MM.1S (cell line): ENCODE measurements around the gene CREBBP.

ENCODE experiments used
- DNase-seq: peaks from one replicate; pipeline ENCODE4 v3.0.0-alpha.2; 2015
- H2AFZ ChIP-seq: fragments of 300-600 bp; sonication (generic); 2 replicates; pipeline ENCODE4 v1.6.0; 2016; ENCODE audit warnings: antibody characterized with exemption, low read length
- H3F3A ChIP-seq: fragments of 300-600 bp; sonication (generic); 2 replicates; pipeline ENCODE4 v1.6.1; 2016; ENCODE audit warnings: mild to moderate bottlenecking, antibody characterized with exemption, low read length, moderate library complexity, mixed read lengths; ENCODE audit not compliant: insufficient read depth
- H3K27ac ChIP-seq: fragments of 300-600 bp; sonication (generic); 2 replicates; pipeline ENCODE4 v1.5.1; 2016; ENCODE audit warnings: mild to moderate bottlenecking, low read length
- H3K27me3 ChIP-seq: fragments of 300-600 bp; sonication (generic); replicated peaks from 2 replicates; pipeline ENCODE4 v1.6.0; 2016; ENCODE audit warnings: low read length; ENCODE audit not compliant: insufficient read depth
- H3K36me3 ChIP-seq: fragments of 300-600 bp; sonication (generic); replicated peaks from 2 replicates; pipeline ENCODE4 v1.6.1; 2016; ENCODE audit warnings: mild to moderate bottlenecking, low read length, mixed read lengths; ENCODE audit not compliant: insufficient read depth
- H3K4me1 ChIP-seq: fragments of 300-600 bp; sonication (generic); 2 replicates; pipeline ENCODE4 v1.6.1; 2016; ENCODE audit warnings: low read length, mixed read lengths
- H3K4me2 ChIP-seq: fragments of 300-600 bp; sonication (generic); 2 replicates; pipeline ENCODE4 v1.6.0; 2016; ENCODE audit warnings: low read depth, low read length
- H3K4me3 ChIP-seq: fragments of 300-600 bp; sonication (generic); 2 replicates; pipeline ENCODE4 v1.5.1; 2016; ENCODE audit warnings: low read length, mixed read lengths
- H3K79me2 ChIP-seq: fragments of 300-600 bp; sonication (generic); 2 replicates; pipeline ENCODE4 v1.6.1; 2016; ENCODE audit warnings: mixed run types, low read length, mixed read lengths
- H3K9ac ChIP-seq: fragments of 300-600 bp; sonication (generic); 2 replicates; pipeline ENCODE4 v1.6.1; 2016; ENCODE audit warnings: low read length, mixed read lengths
- H3K9me2 ChIP-seq: fragments of 300-600 bp; sonication (generic); replicated peaks from 2 replicates; pipeline ENCODE4 v1.6.1; 2016; ENCODE audit warnings: mild to moderate bottlenecking, low read length, mixed read lengths; ENCODE audit not compliant: insufficient read depth
- H3K9me3 ChIP-seq: fragments of 300-600 bp; sonication (generic); replicated peaks from 2 replicates; pipeline ENCODE4 v1.6.1; 2016; ENCODE audit warnings: mild to moderate bottlenecking, low read length, mixed read lengths; ENCODE audit not compliant: insufficient read depth
- H4K20me1 ChIP-seq: fragments of 300-600 bp; sonication (generic); 2 replicates; pipeline ENCODE4 v1.6.1; 2016; ENCODE audit warnings: mild to moderate bottlenecking, low read length, moderate library complexity, mixed read lengths; ENCODE audit not compliant: insufficient read depth
- CTCF ChIP-seq: fragments of 300-600 bp; sonication (generic); IDR thresholded peaks from 2 replicates; pipeline ENCODE4 v1.5.1; 2016; ENCODE audit warnings: antibody characterized with exemption, low read length, mixed read lengths
- EZH2 ChIP-seq: fragments of 300-600 bp; sonication (generic); optimal IDR thresholded peaks from 2 replicates; pipeline ENCODE3; 2017; ENCODE audit warnings: low read depth, mild to moderate bottlenecking, antibody characterized with exemption, low read length, mixed read lengths
- EZH2phosphoT487 ChIP-seq: fragments of 300-600 bp; sonication (generic); IDR thresholded peaks from 2 replicates; pipeline ENCODE4 v1.6.1; 2018; ENCODE audit warnings: antibody characterized with exemption, low read length

Gene CREBBP

DNA sequence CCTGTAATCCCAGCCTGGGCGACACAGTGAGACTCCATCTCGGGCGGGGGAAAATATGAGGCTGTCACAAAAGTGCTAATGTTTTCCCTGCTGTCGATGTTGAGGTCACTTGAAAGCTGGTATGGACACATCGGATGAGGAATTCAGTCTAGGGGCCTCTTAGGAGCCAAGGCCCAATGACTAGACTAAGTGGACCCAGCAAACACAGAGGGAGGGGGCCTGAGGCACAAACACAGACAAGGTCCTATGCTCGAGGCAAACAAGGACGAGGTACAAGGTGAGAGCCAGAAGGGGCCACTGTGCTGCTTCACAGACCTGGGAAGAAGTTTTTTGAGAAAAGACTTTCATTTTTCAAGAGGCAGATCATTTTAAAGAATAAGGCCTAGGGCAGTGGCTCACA lies 178.4 kb downstream of the CREBBP start:
- Histone ChIP-seq H3K36me3 (no peaks in the 10 kb centered on the region), H2AFZ (no peak overlapping the region), H3K9me2 (no peaks in the 10 kb centered on the region), H3K4me2 (no peak overlapping the region), H3K9me3 (no peaks in the 10 kb centered on the region), H4K20me1 (no peaks in the 10 kb centered on the region), H3K79me2 (peaks cover 35% of the 10 kb centered on the region), H3K4me3 (no peak overlapping the region), H3K4me1 (no peaks in the 10 kb centered on the region), H3K27ac (no peak overlapping the region), H3F3A (no peaks in the 10 kb centered on the region), H3K9ac (no peak overlapping the region), H3K27me3 (no peaks in the 10 kb centered on the region)
- no peak for DNase-seq
- TF ChIP-seq EZH2 (no peak), CTCF (no peak), EZH2phosphoT487 (no peak)

DNA sequence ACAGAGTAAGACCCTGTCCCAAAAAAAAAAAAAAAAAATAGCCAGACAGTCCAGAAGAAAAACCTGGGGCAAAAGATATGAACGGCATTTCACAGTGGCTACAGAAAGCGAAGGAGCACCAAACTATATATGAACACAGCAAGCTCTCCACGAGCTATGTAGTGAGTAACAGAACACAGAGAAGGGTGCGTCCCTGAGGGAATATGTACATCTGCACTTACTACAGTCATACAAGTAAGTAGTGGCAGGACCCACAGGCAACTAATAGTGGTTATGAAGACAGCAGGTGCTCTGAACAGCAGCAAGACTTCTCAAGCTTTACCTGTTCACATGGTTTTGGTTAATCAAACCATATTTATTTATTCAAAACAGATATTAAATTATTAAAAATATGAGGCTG lies 179.0 kb downstream of the CREBBP start:
- Histone ChIP-seq H4K20me1 (no peaks in the 10 kb centered on the region), H3K27me3 (no peaks in the 10 kb centered on the region), H2AFZ (no peak overlapping the region), H3K4me3 (no peak overlapping the region), H3K9me3 (no peaks in the 10 kb centered on the region), H3F3A (no peaks in the 10 kb centered on the region), H3K36me3 (no peaks in the 10 kb centered on the region), H3K9ac (no peak overlapping the region), H3K4me2 (no peak overlapping the region), H3K9me2 (no peaks in the 10 kb centered on the region), H3K79me2 (peaks cover 31% of the 10 kb centered on the region), H3K27ac (no peak overlapping the region), H3K4me1 (no peaks in the 10 kb centered on the region)
- no peak for TF ChIP-seq CTCF
- no peak for TF ChIP-seq EZH2phosphoT487
- no peak for TF ChIP-seq EZH2
- no peak for DNase-seq

GRCh38 chr16:3698941-3699340 lies 181.6 kb downstream of the CREBBP start:
- no peaks in the 10 kb centered on the region for H3K4me1 ChIP-seq
- no peak for DNase-seq
- H3K79me2 ChIP-seq, result peaks cover 40% of the 10 kb centered on the region
- no peaks in the 10 kb centered on the region for H4K20me1 ChIP-seq
- no peaks in the 10 kb centered on the region for H3K9me3 ChIP-seq
- no peak overlapping the region for H3K27ac ChIP-seq
- H3K4me3 ChIP-seq, result no peak overlapping the region
- no peak overlapping the region for H3K9ac ChIP-seq
- H3K27me3 ChIP-seq, result no peaks in the 10 kb centered on the region
- H3K36me3 ChIP-seq, result no peaks in the 10 kb centered on the region
- no peaks in the 10 kb centered on the region for H3K9me2 ChIP-seq
- H2AFZ ChIP-seq, result no peak overlapping the region
- no peaks in the 10 kb centered on the region for H3F3A ChIP-seq
- TF ChIP-seq EZH2, result no peak
- no peak for TF ChIP-seq CTCF
- TF ChIP-seq EZH2phosphoT487, result no peak
- no peak overlapping the region for H3K4me2 ChIP-seq
